BLaER1 (cell line): ENCODE results near the gene COX4I1.

Experiments used
- H3K27ac ChIP-seq: shearing (Covaris generic); formaldehyde crosslinking; 2 replicates; pipeline ENCODE4 v1.8.1; 2022
- H3K27me3 ChIP-seq: shearing (Covaris generic); formaldehyde crosslinking; 2 replicates; pipeline ENCODE4 v1.8.1; 2022
- H3K36me3 ChIP-seq: shearing (Covaris generic); formaldehyde crosslinking; 2 replicates; pipeline ENCODE4 v1.8.1; 2022
- H3K4me1 ChIP-seq: shearing (Covaris generic); formaldehyde crosslinking; 2 replicates; pipeline ENCODE4 v1.8.1; 2022
- H3K4me2 ChIP-seq: shearing (Covaris generic); formaldehyde crosslinking; 2 replicates; pipeline ENCODE4 v1.8.1; 2022
- H3K4me3 ChIP-seq: shearing (Covaris generic); formaldehyde crosslinking; 2 replicates; pipeline ENCODE4 v1.8.1; 2022
- H3K9ac ChIP-seq: shearing (Covaris generic); formaldehyde crosslinking; 2 replicates; pipeline ENCODE4 v1.8.1; 2022
- H3K9me3 ChIP-seq: shearing (Covaris generic); formaldehyde crosslinking; 2 replicates; pipeline ENCODE4 v1.8.1; 2022
- H4K20me1 ChIP-seq: shearing (Covaris generic); formaldehyde crosslinking; 2 replicates; pipeline ENCODE4 v1.8.1; 2022
- Cebpa-rat ChIP-seq: shearing (Covaris generic); IDR thresholded peaks from 2 replicates; pipeline ENCODE4 v1.8.1; 2022

COX4I1 gene

GRCh38 chr16:85765211-85765610 lies 34.3 kb upstream of the COX4I1 start:
- TF ChIP-seq Cebpa-rat, result no peak

GRCh38 chr16:85765767-85766166 lies 33.7 kb upstream of the COX4I1 start:
- no peak overlapping the region for H3K4me3 ChIP-seq
- H4K20me1 ChIP-seq, result no peaks in the 10 kb centered on the region
- 0 out of 2 replicates have a peak, but pooled peaks cover 4% of the 10 kb centered on the region for H3K36me3 ChIP-seq
- H3K9me3 ChIP-seq, result no peaks in the 10 kb centered on the region
- H3K4me2 ChIP-seq, result no peak overlapping the region
- H3K27ac ChIP-seq, result no peak overlapping the region
- no peaks in the 10 kb centered on the region for H3K27me3 ChIP-seq
- peaks cover 22% of the 10 kb centered on the region for H3K4me1 ChIP-seq
- no peak for TF ChIP-seq Cebpa-rat
- H3K9ac ChIP-seq, result no peak overlapping the region

More at GRCh38 chr16:85765211-85765610, 34.3 kb upstream of the COX4I1 start:
- H3K27ac ChIP-seq, result no peak overlapping the region
- no peaks in the 10 kb centered on the region for H4K20me1 ChIP-seq
- H3K9ac ChIP-seq, result no peak overlapping the region
- no peak overlapping the region for H3K4me3 ChIP-seq
- no peaks in the 10 kb centered on the region for H3K9me3 ChIP-seq
- peaks cover 23% of the 10 kb centered on the region for H3K4me1 ChIP-seq
- no peak overlapping the region for H3K4me2 ChIP-seq
- no peaks in the 10 kb centered on the region for H3K27me3 ChIP-seq
- no peaks in the 10 kb centered on the region for H3K36me3 ChIP-seq

GRCh38 chr16:85767531-85767930 lies 32.0 kb upstream of the COX4I1 start:
- Histone ChIP-seq H4K20me1 (no peaks in the 10 kb centered on the region), H3K27me3 (no peaks in the 10 kb centered on the region), H3K4me2 (no peak overlapping the region), H3K27ac (no peak overlapping the region), H3K4me1 (peaks cover 6% of the 10 kb centered on the region), H3K4me3 (no peak overlapping the region), H3K9ac (no peak overlapping the region), H3K36me3 (peaks cover 12% of the 10 kb centered on the region; the same call in 1 of the 2 replicates), H3K9me3 (no peaks in the 10 kb centered on the region)
- no peak for TF ChIP-seq Cebpa-rat

GRCh38 chr16:85768199-85768598 lies 31.3 kb upstream of the COX4I1 start:
- Histone ChIP-seq H3K9me3 (no peaks in the 10 kb centered on the region), H3K4me1 (no peaks in the 10 kb centered on the region), H3K4me2 (no peak overlapping the region), H4K20me1 (no peaks in the 10 kb centered on the region), H3K36me3 (peaks cover 12% of the 10 kb centered on the region; the same call in 1 of the 2 replicates), H3K9ac (no peak overlapping the region), H3K27ac (no peak overlapping the region), H3K4me3 (no peak overlapping the region), H3K27me3 (no peaks in the 10 kb centered on the region)
- TF ChIP-seq Cebpa-rat, result no peak

GRCh38 chr16:85770741-85771140 lies 28.8 kb upstream of the COX4I1 start:
- Histone ChIP-seq H3K4me2 (no peak overlapping the region), H3K27me3 (no peaks in the 10 kb centered on the region), H3K36me3 (peaks cover 27% of the 10 kb centered on the region), H3K27ac (no peak overlapping the region), H3K4me1 (no peaks in the 10 kb centered on the region), H3K9me3 (no peaks in the 10 kb centered on the region), H4K20me1 (no peaks in the 10 kb centered on the region), H3K4me3 (no peak overlapping the region), H3K9ac (no peak overlapping the region)
- no peak for TF ChIP-seq Cebpa-rat

- no peak for TF ChIP-seq Cebpa-rat
These were observed 26.5 kb upstream of the COX4I1 start for GRCh38 chr16:85773044-85773443.

GRCh38 chr16:85774136-85774535 lies 25.4 kb upstream of the COX4I1 start:
- no peaks in the 10 kb centered on the region for H4K20me1 ChIP-seq
- TF ChIP-seq Cebpa-rat, result no peak
- H3K27ac ChIP-seq, result no peak overlapping the region
- H3K9me3 ChIP-seq, result no peaks in the 10 kb centered on the region
- H3K4me2 ChIP-seq, result no peak overlapping the region
- no peaks in the 10 kb centered on the region for H3K27me3 ChIP-seq
- no peak overlapping the region for H3K9ac ChIP-seq
- H3K36me3 ChIP-seq, result peaks cover 58% of the 10 kb centered on the region
- H3K4me1 ChIP-seq, result no peaks in the 10 kb centered on the region
- H3K4me3 ChIP-seq, result no peak overlapping the region

More at GRCh38 chr16:85773044-85773443, 26.5 kb upstream of the COX4I1 start:
- Histone ChIP-seq H3K4me1 (no peaks in the 10 kb centered on the region), H3K27ac (no peak overlapping the region), H3K4me2 (no peak overlapping the region), H3K27me3 (no peaks in the 10 kb centered on the region), H3K9me3 (no peaks in the 10 kb centered on the region), H4K20me1 (no peaks in the 10 kb centered on the region), H3K4me3 (no peak overlapping the region), H3K9ac (no peak overlapping the region), H3K36me3 (peaks cover 47% of the 10 kb centered on the region)

- H3K9me3 ChIP-seq, result no peaks in the 10 kb centered on the region
- no peak overlapping the region for H3K9ac ChIP-seq
- no peak overlapping the region for H3K4me2 ChIP-seq
- H3K36me3 ChIP-seq, result peaks cover 65% of the 10 kb centered on the region
- no peak for TF ChIP-seq Cebpa-rat
- no peak overlapping the region for H3K4me3 ChIP-seq
- no peaks in the 10 kb centered on the region for H3K27me3 ChIP-seq
- no peaks in the 10 kb centered on the region for H4K20me1 ChIP-seq
- H3K4me1 ChIP-seq, result no peaks in the 10 kb centered on the region
- H3K27ac ChIP-seq, result no peak overlapping the region
These were observed 24.7 kb upstream of the COX4I1 start for GRCh38 chr16:85774811-85775210.

GRCh38 chr16:85777583-85778310 lies 21.7 kb upstream of the COX4I1 start:
- peaks cover 82% of the 10 kb centered on the region for H3K36me3 ChIP-seq
- H3K27me3 ChIP-seq, result no peaks in the 10 kb centered on the region
- H3K4me1 ChIP-seq, result no peaks in the 10 kb centered on the region
- H3K27ac ChIP-seq, result no peak overlapping the region
- H3K9ac ChIP-seq, result no peak overlapping the region; the same call in 1 of the 2 replicates
- no peak overlapping the region for H3K4me2 ChIP-seq
- no peaks in the 10 kb centered on the region for H3K9me3 ChIP-seq
- H3K4me3 ChIP-seq, result no peak overlapping the region
- no peak for TF ChIP-seq Cebpa-rat
- peaks cover 28% of the 10 kb centered on the region for H4K20me1 ChIP-seq

- Histone ChIP-seq H3K36me3 (peaks cover 93% of the 10 kb centered on the region), H3K27me3 (no peaks in the 10 kb centered on the region), H3K4me2 (no peak overlapping the region), H3K9ac (no peak overlapping the region), H3K27ac (no peak overlapping the region), H3K9me3 (no peaks in the 10 kb centered on the region), H4K20me1 (peaks cover 39% of the 10 kb centered on the region), H3K4me1 (no peaks in the 10 kb centered on the region), H3K4me3 (no peak overlapping the region)
- no peak for TF ChIP-seq Cebpa-rat
These were observed 20.6 kb upstream of the COX4I1 start for GRCh38 chr16:85778873-85779272.
